NCI-H526 treated with DMSO at 0.1 percent for 48 hours (cell line): ENCODE results near the gene ATP5PD.
"Not testable (repeated sequence)": the region's sequence is repeated elsewhere in the genome, so short reads cannot be mapped to it uniquely, and the experiment has no call there.

Source experiments
- DNase-seq: peaks from one replicate; lab custom pipeline; 2025; lab: John Stamatoyannopoulos, UW

Gene ATP5PD

GRCh38 chr17:75077496-75078283 is 30.9 kb upstream of the ATP5PD start:
- no peak for DNase-seq

- DNase-seq = no peak
Observed at GRCh38 chr17:75077072-75077495, 30.3 kb upstream of the ATP5PD start.

GRCh38 chr17:75075597-75076336 is 29.0 kb upstream of the ATP5PD start:
- no peak for DNase-seq

- DNase-seq = no peak
Observed at GRCh38 chr17:75074532-75074931, 27.8 kb upstream of the ATP5PD start.

- DNase-seq = no peak
Observed at GRCh38 chr17:75073618-75074047, 26.9 kb upstream of the ATP5PD start.

- DNase-seq = not testable (repeated sequence)
Observed at GRCh38 chr17:75072909-75073308, 26.1 kb upstream of the ATP5PD start.

GRCh38 chr17:75071478-75072271 is 24.9 kb upstream of the ATP5PD start:
- not testable (repeated sequence) for DNase-seq

- peak; percentile 9 for DNase-seq
Observed at GRCh38 chr17:75069783-75070182, 23.0 kb upstream of the ATP5PD start.

- DNase-seq = no peak
Observed at GRCh38 chr17:75068750-75069149, 22.0 kb upstream of the ATP5PD start.

- no peak for DNase-seq
Observed at GRCh38 chr17:75067856-75068255, 21.1 kb upstream of the ATP5PD start.

- DNase-seq = no peak
Observed at GRCh38 chr17:75065562-75066151, 18.9 kb upstream of the ATP5PD start.

- no peak for DNase-seq
Observed at GRCh38 chr17:75064867-75065561, 18.2 kb upstream of the ATP5PD start.

- no peak for DNase-seq
Observed at GRCh38 chr17:75064460-75064859, 17.7 kb upstream of the ATP5PD start.

- DNase-seq = no peak
Observed at GRCh38 chr17:75064040-75064439, 17.3 kb upstream of the ATP5PD start.

- no peak for DNase-seq
Observed at GRCh38 chr17:75063626-75064025, 16.9 kb upstream of the ATP5PD start.

- DNase-seq = no peak
Observed at GRCh38 chr17:75063201-75063600, 16.4 kb upstream of the ATP5PD start.

GRCh38 chr17:75061618-75062017 is 14.8 kb upstream of the ATP5PD start:
- no peak for DNase-seq

- DNase-seq = no peak
Observed at GRCh38 chr17:75061055-75061438, 14.3 kb upstream of the ATP5PD start.

- no peak for DNase-seq
Observed at GRCh38 chr17:75060434-75061054, 13.8 kb upstream of the ATP5PD start.

- DNase-seq = no peak
Observed at GRCh38 chr17:75059369-75060345, 12.9 kb upstream of the ATP5PD start.
